ENCODE results near the gene DDX5. TPM values are rescaled to one million over a fixed set of nuclear protein-coding genes. Genes with fewer than 3 reads are reported as not detected.

Gene DDX5
- total and polyA plus RNA-seq, 2 of the 13 experiments (the other 11 are each of a cell fraction or from before 2014, with no cell fraction given): 503 to 684 TPM

DNA sequence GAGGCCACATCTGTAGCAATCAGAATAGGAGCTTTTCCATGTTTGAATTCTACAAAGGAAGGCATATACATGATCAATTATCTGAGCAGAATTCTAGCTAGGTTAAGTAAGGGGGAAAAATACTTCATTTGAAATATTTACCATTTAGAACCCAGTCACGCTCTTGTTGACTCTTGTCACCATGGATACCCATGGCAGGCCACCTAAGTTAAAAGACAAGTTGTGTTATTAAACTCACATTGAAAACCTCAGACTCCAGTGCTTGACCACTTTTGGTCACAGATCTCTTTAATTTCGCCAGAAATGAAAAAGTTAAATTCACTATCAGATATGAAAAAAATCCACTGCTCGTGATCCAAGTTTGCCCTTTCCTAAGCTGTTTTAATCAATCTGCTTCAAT, 4.1 kb downstream of the DDX5 start:
- Histone ChIP-seq H4K20me1 (ENCODE audit: insufficient read depth, low read length) (peaks cover 55% of the 10 kb centered on the region), H3K79me2 (ENCODE audit: insufficient read depth, low read length) (peaks cover 35% of the 10 kb centered on the region), H3K4me3 (replicated peaks in 1 of 3; ENCODE audit: insufficient read depth in 1 of 3, low read depth in 2 of 3, low read length in 3 of 3) (no peak overlapping the region), H3K27ac (ENCODE audit: extremely low read length, insufficient read depth, low read length) (no peak overlapping the region), H3K36me3 (replicated peaks in 1 of 2; ENCODE audit: control insufficient read depth in 1 of 2, insufficient read depth in 2 of 2, low read length in 2 of 2) (peaks cover 26 to 56% of the 10 kb centered on the region in 2 experiments), H3K27me3 (ENCODE audit: control insufficient read depth in 1 of 2, insufficient read depth in 2 of 2, low read length in 2 of 2) (no peaks in the 10 kb centered on the region; a peak in 1 of 5 replicates), H3K9me3 (ENCODE audit: low read length) (no peaks in the 10 kb centered on the region), H3K4me1 (ENCODE audit: insufficient read depth, low read length) (peaks cover 74% of the 10 kb centered on the region), H3K9ac (ENCODE audit: insufficient read depth, low read depth, low read length) (no peak overlapping the region), H2AFZ (ENCODE audit: low read length) (no peak overlapping the region), H3K4me2 (ENCODE audit: low read depth, low read length) (no peak overlapping the region)
- intact Hi-C loops (cut with micrococcal nuclease; ENCODE audit: unreplicated experiment) (no loop called here), in situ Hi-C loops (cut with HindIII; ENCODE audit: extremely low pct_ligation_motif_present, low pct_unique_long_range_greater_than_20kb) (loop anchor here (10.0 kb wide), 1 partner anchor 657 kb away; the partner anchor contains the start of gene SMARCD2)
- DNase-seq (ENCODE audit: low spot score): no peak
- no peak for ATAC-seq
- ChIA-PET POLR2A (no interaction called here), CTCF (ENCODE audit: low intra/inter-chr PET ratio, low total read pairs) (no interaction called here)
- 98% methylated on average over 3 of the region's 3 CpGs for WGBS (ENCODE audit: low lambda C conversion rate)
- no peak for FAIRE-seq
- BruUV-seq (replicated peaks): no TSS peak
- TF ChIP-seq RBFOX2 (IDR thresholded peaks at IDR 0.05; ENCODE audit: low read depth, low read length): peak; percentile 63
- TF ChIP-seq YEATS2 (CRISPR knock-in tag; IDR thresholded peaks at IDR 0.05; ENCODE audit: borderline replicate concordance): no peak
- 0 out of 2 replicates have a peak, but pooled peaks have one; percentile 27 for TF ChIP-seq POLR2G (IDR thresholded peaks at IDR 0.05; ENCODE audit: low read depth, low read length)
- peak in 1 of 2 experiments; percentile 51; a peak in 1 of 4 replicates for TF ChIP-seq POLR2A (IDR thresholded peaks at IDR 0.05; ENCODE audit: insufficient read depth in 1 of 2, low read depth in 2 of 2, low read length in 2 of 2)

DNA sequence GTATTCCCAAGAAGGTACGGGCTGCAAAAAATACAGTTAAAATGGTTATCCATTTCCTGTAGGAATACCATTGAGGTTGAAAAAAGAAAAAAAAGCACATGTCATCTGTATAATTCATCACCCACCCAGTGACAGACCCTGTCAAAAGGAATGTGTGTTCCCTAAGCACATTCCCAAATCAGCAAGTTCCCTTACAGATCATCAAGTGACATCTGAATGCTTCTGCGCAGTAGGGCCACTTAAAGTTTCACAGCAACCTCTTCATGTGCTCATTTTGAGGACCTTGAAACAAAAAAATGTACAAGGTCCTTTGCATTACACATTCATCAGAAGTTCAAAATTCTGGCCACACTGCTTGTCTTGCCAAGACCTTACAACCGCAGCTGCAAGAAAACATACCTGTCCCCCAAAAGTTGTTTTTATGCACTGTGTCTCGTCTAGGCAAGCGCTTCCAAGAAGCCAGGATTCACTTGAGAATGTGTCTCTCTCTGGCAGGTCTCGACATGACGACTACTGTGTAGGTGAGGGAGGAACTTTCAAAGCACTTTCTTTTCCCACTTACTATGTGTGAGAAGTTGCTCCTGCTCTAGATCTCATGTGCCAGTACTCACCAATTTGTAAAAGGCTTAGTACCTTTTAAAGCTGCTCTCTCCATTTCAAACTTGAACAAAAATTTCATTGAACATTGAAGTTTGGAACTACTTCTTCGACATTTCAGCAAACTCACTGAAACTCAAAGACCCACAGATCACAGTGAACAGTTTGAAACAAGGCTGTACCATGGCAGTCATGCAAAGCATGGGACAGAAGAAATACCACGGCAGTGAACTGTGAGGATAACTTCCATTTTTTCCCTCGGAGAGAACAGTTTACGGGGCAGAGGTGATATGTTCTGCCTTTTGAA, 5.0 kb downstream of the DDX5 start:
- Histone ChIP-seq H3K27ac (ENCODE audit: extremely low read length, insufficient read depth, low read length) (no peak overlapping the region), H3K79me2 (ENCODE audit: insufficient read depth, low read length) (peaks cover 40% of the 10 kb centered on the region), H3K27me3 (ENCODE audit: control insufficient read depth in 1 of 2, insufficient read depth in 2 of 2, low read length in 2 of 2) (no peaks in the 10 kb centered on the region; a peak in 1 of 5 replicates), H2AFZ (ENCODE audit: low read length) (no peak overlapping the region), H3K4me3 (replicated peaks in 1 of 3; ENCODE audit: insufficient read depth in 1 of 3, low read depth in 2 of 3, low read length in 3 of 3) (no peak overlapping the region), H3K9me3 (ENCODE audit: low read length) (no peaks in the 10 kb centered on the region), H4K20me1 (ENCODE audit: insufficient read depth, low read length) (peaks cover 55% of the 10 kb centered on the region), H3K4me1 (ENCODE audit: insufficient read depth, low read length) (peaks cover 74% of the 10 kb centered on the region), H3K9ac (ENCODE audit: insufficient read depth, low read depth, low read length) (no peak overlapping the region), H3K36me3 (replicated peaks in 1 of 2; ENCODE audit: control insufficient read depth in 1 of 2, insufficient read depth in 2 of 2, low read length in 2 of 2) (peaks cover 26 to 56% of the 10 kb centered on the region in 2 experiments), H3K4me2 (ENCODE audit: low read depth, low read length) (no peak overlapping the region)
- intact Hi-C loops (cut with micrococcal nuclease; ENCODE audit: unreplicated experiment): no loop called here
- POLR2A ChIA-PET: no interaction called here
- no peak for DNase-seq (ENCODE audit: low spot score)
- TF ChIP-seq POLR2A (IDR thresholded peaks at IDR 0.05; ENCODE audit: insufficient read depth in 1 of 2, low read depth in 2 of 2, low read length in 2 of 2): peak; percentile 9 to 45; a peak in 1 of 4 replicates
- no peak for TF ChIP-seq ZNF354B (CRISPR knock-in tag; IDR thresholded peaks at IDR 0.05)
- peak; percentile 55 for TF ChIP-seq RBM22 (optimal IDR thresholded peaks at IDR 0.05; ENCODE audit: low read length)
- TF ChIP-seq ZKSCAN1 (IDR thresholded peaks at IDR 0.05; ENCODE audit: low read length): peak; percentile 80
- WGBS (ENCODE audit: low lambda C conversion rate): 98% methylated on average over 11 of the region's 11 CpGs
- no peak for FAIRE-seq
- CTCF ChIA-PET (ENCODE audit: low intra/inter-chr PET ratio, low total read pairs): no interaction called here
- in situ Hi-C loops (cut with HindIII; ENCODE audit: extremely low pct_ligation_motif_present, low pct_unique_long_range_greater_than_20kb): loop anchor here (10.0 kb wide), 1 partner anchor 656 kb away; the partner anchor contains the start of gene SMARCD2
- no peak for ATAC-seq
- no TSS peak for BruUV-seq (replicated peaks)

Data from HepG2 (cell line).